ENCODE data around the gene DNAH11. TPM values are rescaled to one million over a fixed set of nuclear protein-coding genes. Genes with fewer than 3 reads are reported as not detected.

The DNAH11 gene
- total RNA-seq, 2 donors from 2014 or later, result 1.6 to 13.3 TPM

DNA sequence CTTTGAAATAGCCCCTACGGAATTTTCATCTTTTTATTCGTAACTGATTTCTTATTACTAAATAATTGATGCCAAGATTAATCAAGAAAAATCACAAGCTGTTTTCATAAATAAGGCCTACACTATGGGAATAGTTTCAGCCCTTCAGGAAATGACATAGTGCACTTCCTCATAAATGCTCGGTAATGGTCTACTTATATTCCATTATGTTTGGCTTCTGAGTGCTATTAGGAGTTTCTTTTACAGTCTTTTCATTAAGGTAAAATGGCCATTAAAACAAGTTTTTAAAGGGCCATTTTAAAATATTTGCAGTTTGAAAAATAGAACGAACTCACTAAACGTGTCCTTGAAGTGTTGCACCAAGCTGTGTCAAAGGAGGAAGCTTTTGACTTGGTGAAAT, 174.5 kb downstream of the DNAH11 start:
- H3K36me3 ChIP-seq, result no peaks in the 10 kb centered on the region
- 67% methylated on average over 5 of the region's 5 CpGs for WGBS
- no peaks in the 10 kb centered on the region for H3K27me3 ChIP-seq (replicated peaks; ENCODE audit: insufficient read depth)
- no peak overlapping the region for H3K27ac ChIP-seq
- no peaks in the 10 kb centered on the region for H3K9me3 ChIP-seq
- no peaks in the 10 kb centered on the region for H3K4me1 ChIP-seq (replicated peaks)
- TF ChIP-seq POLR2A (IDR thresholded peaks at IDR 0.05) (no peak), POLR2AphosphoS5 (IDR thresholded peaks at IDR 0.05) (no peak)
- TF ChIP-seq, protein P1, sequence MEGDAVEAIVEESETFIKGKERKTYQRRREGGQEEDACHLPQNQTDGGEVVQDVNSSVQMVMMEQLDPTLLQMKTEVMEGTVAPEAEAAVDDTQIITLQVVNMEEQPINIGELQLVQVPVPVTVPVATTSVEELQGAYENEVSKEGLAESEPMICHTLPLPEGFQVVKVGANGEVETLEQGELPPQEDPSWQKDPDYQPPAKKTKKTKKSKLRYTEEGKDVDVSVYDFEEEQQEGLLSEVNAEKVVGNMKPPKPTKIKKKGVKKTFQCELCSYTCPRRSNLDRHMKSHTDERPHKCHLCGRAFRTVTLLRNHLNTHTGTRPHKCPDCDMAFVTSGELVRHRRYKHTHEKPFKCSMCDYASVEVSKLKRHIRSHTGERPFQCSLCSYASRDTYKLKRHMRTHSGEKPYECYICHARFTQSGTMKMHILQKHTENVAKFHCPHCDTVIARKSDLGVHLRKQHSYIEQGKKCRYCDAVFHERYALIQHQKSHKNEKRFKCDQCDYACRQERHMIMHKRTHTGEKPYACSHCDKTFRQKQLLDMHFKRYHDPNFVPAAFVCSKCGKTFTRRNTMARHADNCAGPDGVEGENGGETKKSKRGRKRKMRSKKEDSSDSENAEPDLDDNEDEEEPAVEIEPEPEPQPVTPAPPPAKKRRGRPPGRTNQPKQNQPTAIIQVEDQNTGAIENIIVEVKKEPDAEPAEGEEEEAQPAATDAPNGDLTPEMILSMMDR (IDR thresholded peaks at IDR 0.05), result no peak
- intact Hi-C loops (cut with DNase I), result no loop called here
- DNase-seq (ENCODE audit: low spot score), result no peak
- H3K4me3 ChIP-seq, result no peak overlapping the region

DNA sequence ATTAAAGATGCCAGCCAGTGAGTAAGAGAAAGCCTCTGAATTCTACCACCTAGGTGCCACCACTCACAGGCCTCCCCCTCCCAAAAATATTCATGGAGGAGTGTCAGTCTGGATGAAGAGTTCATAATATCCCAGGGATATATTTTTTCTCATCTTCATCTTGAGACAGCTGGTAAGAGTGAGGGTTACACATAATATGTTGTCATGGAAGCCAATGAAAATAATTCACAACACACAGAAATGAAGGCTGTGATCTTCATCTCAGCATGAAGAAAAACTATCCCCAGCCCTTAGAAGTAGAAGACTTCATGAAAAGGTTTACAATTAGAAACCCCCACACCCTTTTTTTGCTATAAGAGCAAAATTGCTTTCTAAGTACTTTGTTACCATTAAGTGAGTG, 175.6 kb downstream of the DNAH11 start:
- Histone ChIP-seq H3K27ac (no peak overlapping the region), H3K9me3 (no peaks in the 10 kb centered on the region), H3K4me3 (no peak overlapping the region), H3K36me3 (no peaks in the 10 kb centered on the region), H3K4me1 (replicated peaks) (no peaks in the 10 kb centered on the region), H3K27me3 (replicated peaks; ENCODE audit: insufficient read depth) (no peaks in the 10 kb centered on the region)
- TF ChIP-seq POLR2AphosphoS5 (IDR thresholded peaks at IDR 0.05) (no peak), POLR2A (IDR thresholded peaks at IDR 0.05) (no peak)
- TF ChIP-seq, protein P1 (IDR thresholded peaks at IDR 0.05), result no peak
- DNase-seq (ENCODE audit: low spot score), result no peak
- intact Hi-C loops (cut with DNase I), result no loop called here

DNA sequence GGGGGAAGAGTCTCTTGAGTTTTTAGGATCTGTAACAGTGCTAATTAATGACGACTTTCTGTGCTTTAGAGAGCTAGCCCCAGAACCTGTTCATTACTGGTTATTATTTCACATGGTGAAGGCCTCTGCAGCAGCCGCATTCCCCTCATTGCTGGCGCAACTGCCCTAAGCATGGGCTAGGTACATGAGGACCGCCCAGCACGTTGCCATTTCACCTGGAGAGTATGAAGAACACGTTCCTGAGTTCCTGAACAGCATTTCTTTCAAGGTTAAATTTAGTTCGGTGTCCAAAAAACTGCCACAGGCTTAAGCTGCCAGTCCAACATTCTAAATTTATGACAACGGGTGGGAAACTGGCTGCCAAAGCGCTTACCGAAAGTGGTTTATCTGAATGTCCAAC, 177.0 kb downstream of the DNAH11 start:
- Histone ChIP-seq H3K9me3 (no peaks in the 10 kb centered on the region), H3K4me1 (replicated peaks) (no peaks in the 10 kb centered on the region), H3K27ac (no peak overlapping the region), H3K4me3 (no peak overlapping the region), H3K36me3 (no peaks in the 10 kb centered on the region), H3K27me3 (replicated peaks; ENCODE audit: insufficient read depth) (no peaks in the 10 kb centered on the region)
- intact Hi-C loops (cut with DNase I), result no loop called here
- 85% methylated on average over 10 of the region's 10 CpGs for WGBS
- TF ChIP-seq, protein P1 (IDR thresholded peaks at IDR 0.05), result no peak
- TF ChIP-seq POLR2AphosphoS5 (IDR thresholded peaks at IDR 0.05), result no peak
- TF ChIP-seq POLR2A (IDR thresholded peaks at IDR 0.05), result no peak
- DNase-seq (ENCODE audit: low spot score), result no peak

DNA sequence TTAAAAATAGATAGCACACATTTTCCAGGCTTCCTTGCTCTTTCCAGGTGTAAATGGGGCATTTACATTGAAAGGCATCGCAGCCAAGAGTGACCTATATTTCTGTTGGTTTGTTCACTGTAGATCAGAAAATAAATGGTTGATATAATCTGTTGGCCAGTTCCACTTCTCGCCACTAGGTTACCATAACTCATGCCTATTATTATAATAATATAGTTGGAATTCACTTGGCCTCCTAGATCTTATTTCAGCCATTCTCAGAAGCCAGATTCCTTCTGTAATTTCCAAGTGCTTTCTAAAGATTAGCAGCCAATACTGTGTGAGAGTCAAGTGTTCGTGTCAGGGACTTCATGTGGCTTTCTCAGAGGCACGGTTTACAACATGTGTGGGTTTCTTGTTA, 179.5 kb downstream of the DNAH11 start:
- no peaks in the 10 kb centered on the region for H3K27me3 ChIP-seq (replicated peaks; ENCODE audit: insufficient read depth)
- no peak overlapping the region for H3K4me3 ChIP-seq
- intact Hi-C loops (cut with DNase I), result no loop called here
- TF ChIP-seq, protein P1 (IDR thresholded peaks at IDR 0.05), result no peak
- TF ChIP-seq POLR2A (IDR thresholded peaks at IDR 0.05) (no peak), POLR2AphosphoS5 (IDR thresholded peaks at IDR 0.05) (no peak)
- WGBS, result 90% methylated on average over 4 of the region's 4 CpGs
- no peaks in the 10 kb centered on the region for H3K36me3 ChIP-seq
- no peaks in the 10 kb centered on the region for H3K4me1 ChIP-seq (replicated peaks)
- no peaks in the 10 kb centered on the region for H3K9me3 ChIP-seq
- H3K27ac ChIP-seq, result no peak overlapping the region
- DNase-seq (ENCODE audit: low spot score), result no peak

DNA sequence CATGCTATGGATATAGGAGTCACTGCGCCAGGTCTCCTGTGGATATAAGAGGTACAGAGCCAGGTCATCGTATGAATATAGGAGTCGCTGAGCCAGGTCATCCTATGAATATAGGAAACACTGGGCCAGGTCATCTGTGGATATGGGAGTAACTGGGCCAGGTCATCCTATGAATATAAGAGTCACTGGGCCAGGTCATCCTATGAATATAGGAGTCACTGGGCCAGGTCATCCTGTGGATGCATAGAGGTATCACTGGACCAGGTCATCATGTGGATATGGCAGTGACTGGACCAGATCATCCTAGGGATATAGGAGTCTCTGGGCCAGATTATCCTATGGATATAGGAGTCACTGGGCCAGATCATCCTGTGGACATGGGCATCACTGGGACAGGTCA, 181.7 kb downstream of the DNAH11 start:
- TF ChIP-seq POLR2A (IDR thresholded peaks at IDR 0.05) (no peak), POLR2AphosphoS5 (IDR thresholded peaks at IDR 0.05) (no peak)
- TF ChIP-seq, protein P1 (IDR thresholded peaks at IDR 0.05), result no peak
- no peak overlapping the region for H3K4me3 ChIP-seq
- no peaks in the 10 kb centered on the region for H3K9me3 ChIP-seq
- intact Hi-C loops (cut with DNase I), result no loop called here
- DNase-seq (ENCODE audit: low spot score), result no peak
- H3K27ac ChIP-seq, result no peak overlapping the region
- H3K36me3 ChIP-seq, result no peaks in the 10 kb centered on the region
- 67% methylated on average over 3 of the region's 3 CpGs for WGBS
- no peaks in the 10 kb centered on the region for H3K27me3 ChIP-seq (replicated peaks; ENCODE audit: insufficient read depth)
- H3K4me1 ChIP-seq (replicated peaks), result no peaks in the 10 kb centered on the region

Measured in prostate gland (tissue), 2 donors.